ENCODE results near the gene TMEM130. TPM values are rescaled to one million over a fixed set of nuclear protein-coding genes. Genes with fewer than 3 reads are reported as not detected.

The TMEM130 gene
- total RNA-seq, 2 experiments from 2014 or later: not detected

DNA sequence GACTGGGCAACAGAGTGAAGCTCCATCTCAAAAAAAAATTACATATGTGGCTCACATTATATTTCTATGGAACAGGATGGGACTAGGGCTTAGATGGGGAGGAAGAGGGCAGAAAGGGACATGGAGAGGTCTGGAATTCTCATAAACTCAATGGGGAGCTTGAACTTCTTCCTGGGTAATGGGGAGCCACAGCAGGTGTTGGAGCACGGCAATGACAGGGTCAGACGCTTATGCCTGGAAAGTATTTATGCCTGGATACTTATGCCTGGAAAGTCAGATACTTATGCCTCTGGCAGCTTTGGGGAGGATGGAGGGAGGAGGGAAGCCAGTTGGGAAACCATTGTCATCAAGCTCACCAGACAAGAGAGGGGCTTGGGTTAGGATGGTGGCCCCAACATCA, 36.8 kb downstream of the TMEM130 start:
- Mint-ChIP-seq H3K36me3 (ENCODE audit: low read depth) (no peaks in the 10 kb centered on the region), H3K4me1 (no peaks in the 10 kb centered on the region), H3K9me3 (no peaks in the 10 kb centered on the region), H3K27me3 (no peaks in the 10 kb centered on the region), H3K4me3 (no peak overlapping the region), H3K27ac (peak overlapping the region; percentile 33)
- ChIA-PET POLR2A (interaction anchor here (0.7 kb wide), 1 partner anchor 749 kb away, joined by 3 read pairs; no protein-coding TSS in a partner anchor), CTCF (interaction anchor here (1.8 kb wide), 1 partner anchor 9 kb away, joined by 6 read pairs; no protein-coding TSS in a partner anchor)
- no peak for DNase-seq

DNA sequence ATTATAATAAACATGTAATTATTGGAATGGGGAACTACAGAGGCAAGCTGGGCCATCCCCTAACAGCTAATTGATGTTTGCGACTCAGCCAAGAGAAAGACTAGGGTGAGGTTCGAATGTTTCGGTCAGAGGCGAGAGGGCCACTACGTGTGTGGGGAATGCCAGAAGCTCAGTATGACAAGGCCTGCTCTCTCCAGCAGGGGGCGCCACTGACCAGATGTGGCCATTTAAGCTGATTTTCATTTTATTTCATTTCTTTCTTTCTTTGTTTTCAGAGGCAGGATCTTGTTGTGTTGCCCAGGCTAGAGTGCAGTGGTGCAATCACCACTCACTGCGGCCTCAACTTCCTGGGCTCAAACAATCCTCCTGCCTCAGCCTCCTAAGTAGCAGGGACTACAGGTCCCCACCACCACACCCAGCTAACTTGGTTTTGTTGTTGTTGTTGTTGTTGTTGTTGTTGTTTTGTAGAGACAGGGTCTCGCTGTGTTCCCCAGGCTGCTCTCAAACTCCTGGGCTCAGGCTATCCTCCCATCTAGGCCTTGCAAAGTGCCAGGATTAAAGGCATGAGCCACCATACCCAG, 38.1 kb downstream of the TMEM130 start:
- Mint-ChIP-seq H3K4me1 (no peaks in the 10 kb centered on the region), H3K9me3 (no peaks in the 10 kb centered on the region), H3K27me3 (no peaks in the 10 kb centered on the region), H3K4me3 (no peak overlapping the region), H3K36me3 (ENCODE audit: low read depth) (no peaks in the 10 kb centered on the region), H3K27ac (no peak overlapping the region)
- ChIA-PET CTCF (interaction anchor here (0.9 to 1.5 kb wide), 3 partner anchors 10 to 410 kb away, joined by 3 to 4 read pairs (median 3); no protein-coding TSS in a partner anchor), POLR2A (no interaction called here)
- peak; percentile 42 for DNase-seq

GRCh38 chr7:98830972-98831548, 38.8 kb downstream of the TMEM130 start:
- CTCF ChIA-PET: interaction anchor here (0.6 to 1.5 kb wide), 5 partner anchors 9 to 409 kb away, joined by 3 to 4 read pairs (median 3); no protein-coding TSS in a partner anchor
- no peaks in the 10 kb centered on the region for H3K27me3 Mint-ChIP-seq
- no peak overlapping the region for H3K27ac Mint-ChIP-seq
- POLR2A ChIA-PET: no interaction called here
- H3K36me3 Mint-ChIP-seq (ENCODE audit: low read depth): no peaks in the 10 kb centered on the region
- no peak overlapping the region for H3K4me3 Mint-ChIP-seq
- DNase-seq: no peak
- H3K4me1 Mint-ChIP-seq: no peaks in the 10 kb centered on the region
- H3K9me3 Mint-ChIP-seq: no peaks in the 10 kb centered on the region

DNA sequence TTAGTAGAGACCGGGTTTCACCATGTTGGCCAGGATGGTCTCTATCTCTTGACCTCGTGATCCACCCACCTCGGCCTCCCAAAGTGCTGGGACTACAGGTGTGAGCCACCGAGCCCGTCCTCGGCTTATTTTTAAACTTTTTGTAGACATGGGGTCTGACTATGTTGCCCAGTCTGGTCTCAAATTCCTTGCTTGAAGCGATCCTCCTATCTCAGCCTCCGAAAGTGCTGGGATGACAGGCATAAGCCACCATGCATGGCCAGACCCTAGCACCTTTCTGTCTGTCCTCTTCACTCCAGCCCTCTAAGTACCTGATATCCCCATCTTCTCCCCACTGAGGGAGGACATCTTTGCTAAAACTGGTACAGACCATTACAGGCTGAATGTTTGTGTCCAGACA, 41.4 kb downstream of the TMEM130 start:
- no peaks in the 10 kb centered on the region for H3K9me3 Mint-ChIP-seq
- H3K4me1 Mint-ChIP-seq: no peaks in the 10 kb centered on the region
- H3K36me3 Mint-ChIP-seq (ENCODE audit: low read depth): no peaks in the 10 kb centered on the region
- ChIA-PET CTCF (no interaction called here), POLR2A (no interaction called here)
- H3K27me3 Mint-ChIP-seq: no peaks in the 10 kb centered on the region
- no peak overlapping the region for H3K27ac Mint-ChIP-seq
- no peak for DNase-seq
- no peak overlapping the region for H3K4me3 Mint-ChIP-seq

DNA sequence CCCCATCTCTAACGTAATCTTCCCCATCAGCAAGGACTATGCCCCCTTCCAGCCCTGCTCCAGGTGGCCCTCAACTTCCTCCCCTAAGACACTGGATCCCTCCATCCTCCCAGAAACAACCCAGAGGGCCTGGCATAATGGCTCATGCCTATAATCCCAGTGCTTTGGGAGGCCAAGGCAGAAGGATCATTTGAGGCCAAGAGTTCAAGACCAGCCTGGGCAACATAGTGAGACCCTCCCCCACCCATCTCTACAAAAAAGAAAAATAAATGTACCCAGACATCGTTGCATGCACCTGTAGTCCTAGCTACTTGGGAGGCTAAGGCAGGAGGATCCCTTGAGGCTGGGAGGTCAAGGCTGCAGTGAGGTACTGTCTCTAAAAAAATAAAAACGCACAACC, 42.6 kb downstream of the TMEM130 start:
- DNase-seq: no peak
- no peak overlapping the region for H3K27ac Mint-ChIP-seq
- no peaks in the 10 kb centered on the region for H3K9me3 Mint-ChIP-seq
- ChIA-PET POLR2A (no interaction called here), CTCF (no interaction called here)
- H3K4me1 Mint-ChIP-seq: no peaks in the 10 kb centered on the region
- H3K27me3 Mint-ChIP-seq: no peaks in the 10 kb centered on the region
- H3K4me3 Mint-ChIP-seq: no peak overlapping the region
- no peaks in the 10 kb centered on the region for H3K36me3 Mint-ChIP-seq (ENCODE audit: low read depth)

GRCh38 chr7:98826811-98827231, 43.0 kb downstream of the TMEM130 start:
- POLR2A ChIA-PET: no interaction called here
- CTCF ChIA-PET: no interaction called here
- H3K27me3 Mint-ChIP-seq: no peaks in the 10 kb centered on the region
- H3K36me3 Mint-ChIP-seq (ENCODE audit: low read depth): no peaks in the 10 kb centered on the region
- no peak for DNase-seq
- no peaks in the 10 kb centered on the region for H3K4me1 Mint-ChIP-seq
- H3K27ac Mint-ChIP-seq: no peak overlapping the region
- H3K4me3 Mint-ChIP-seq: no peak overlapping the region
- H3K9me3 Mint-ChIP-seq: no peaks in the 10 kb centered on the region

GRCh38 chr7:98826387-98826786, 43.4 kb downstream of the TMEM130 start:
- no peaks in the 10 kb centered on the region for H3K36me3 Mint-ChIP-seq (ENCODE audit: low read depth)
- no peaks in the 10 kb centered on the region for H3K9me3 Mint-ChIP-seq
- CTCF ChIA-PET: no interaction called here
- DNase-seq: no peak
- H3K4me1 Mint-ChIP-seq: no peaks in the 10 kb centered on the region
- H3K27me3 Mint-ChIP-seq: no peaks in the 10 kb centered on the region
- POLR2A ChIA-PET: no interaction called here
- no peak overlapping the region for H3K27ac Mint-ChIP-seq
- no peak overlapping the region for H3K4me3 Mint-ChIP-seq

GRCh38 chr7:98823226-98823625, 46.6 kb downstream of the TMEM130 start:
- no peaks in the 10 kb centered on the region for H3K9me3 Mint-ChIP-seq

GRCh38 chr7:98821348-98821747, 48.5 kb downstream of the TMEM130 start:
- H3K4me3 Mint-ChIP-seq: no peak overlapping the region
- no peaks in the 10 kb centered on the region for H3K27me3 Mint-ChIP-seq
- no peak for DNase-seq
- no peaks in the 10 kb centered on the region for H3K9me3 Mint-ChIP-seq
- no peaks in the 10 kb centered on the region for H3K4me1 Mint-ChIP-seq
- POLR2A ChIA-PET: no interaction called here
- H3K36me3 Mint-ChIP-seq (ENCODE audit: low read depth): no peaks in the 10 kb centered on the region
- CTCF ChIA-PET: interaction anchor here (1.1 kb wide), 1 partner anchor 10 kb away, joined by 3 read pairs; no protein-coding TSS in a partner anchor
- H3K27ac Mint-ChIP-seq: no peak overlapping the region

More at GRCh38 chr7:98823226-98823625, 46.6 kb downstream of the TMEM130 start:
- ChIA-PET POLR2A (no interaction called here), CTCF (no interaction called here)
- no peaks in the 10 kb centered on the region for H3K27me3 Mint-ChIP-seq
- no peaks in the 10 kb centered on the region for H3K4me1 Mint-ChIP-seq
- DNase-seq: no peak
- H3K27ac Mint-ChIP-seq: no peak overlapping the region
- no peak overlapping the region for H3K4me3 Mint-ChIP-seq
- no peaks in the 10 kb centered on the region for H3K36me3 Mint-ChIP-seq (ENCODE audit: low read depth)

DNA sequence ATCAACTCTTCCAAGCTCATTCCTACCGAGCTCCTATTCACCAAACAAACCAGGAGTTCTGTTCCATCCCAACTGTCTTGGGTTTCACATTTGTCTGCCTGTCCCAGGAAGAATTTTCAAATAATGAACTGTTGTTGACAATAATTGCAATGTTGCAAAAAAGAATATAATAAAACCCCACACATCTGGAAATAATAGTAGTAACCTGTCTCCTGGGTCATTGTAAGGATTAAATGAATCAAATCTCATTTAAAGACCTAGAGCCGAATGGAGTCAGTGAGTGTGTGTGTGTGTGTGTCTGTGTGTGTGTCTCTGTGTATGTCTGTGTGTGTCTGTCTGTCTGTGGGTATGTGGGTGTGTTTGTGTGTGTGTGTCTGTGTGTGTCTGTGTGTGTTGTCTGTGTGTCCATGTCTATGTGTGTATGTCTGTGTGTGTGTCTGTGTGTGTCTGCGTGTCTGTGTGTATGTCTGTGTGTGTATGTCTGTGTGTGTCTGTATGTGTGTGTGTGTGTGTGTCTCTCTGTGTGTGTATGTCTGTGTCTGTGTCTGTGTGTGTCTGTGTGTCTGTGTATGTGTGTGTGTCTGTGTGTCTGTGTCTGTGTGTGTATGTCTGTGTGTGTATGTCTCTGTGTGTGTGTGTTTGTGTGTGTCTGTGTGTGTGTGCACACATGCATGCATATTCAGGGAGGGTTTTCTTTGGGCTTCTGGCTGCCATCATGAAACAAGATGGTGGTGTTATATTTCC, 52.7 kb downstream of the TMEM130 start:
- no peaks in the 10 kb centered on the region for H3K4me1 Mint-ChIP-seq
- no peaks in the 10 kb centered on the region for H3K36me3 Mint-ChIP-seq (ENCODE audit: low read depth)
- H3K27me3 Mint-ChIP-seq: no peaks in the 10 kb centered on the region
- no peaks in the 10 kb centered on the region for H3K9me3 Mint-ChIP-seq
- H3K4me3 Mint-ChIP-seq: no peak overlapping the region
- CTCF ChIA-PET: no interaction called here
- no peak for DNase-seq
- POLR2A ChIA-PET: no interaction called here
- no peak overlapping the region for H3K27ac Mint-ChIP-seq

GRCh38 chr7:98816241-98816640, 53.6 kb downstream of the TMEM130 start:
- Mint-ChIP-seq H3K27me3 (no peaks in the 10 kb centered on the region), H3K36me3 (ENCODE audit: low read depth) (no peaks in the 10 kb centered on the region), H3K9me3 (peaks cover under 1% of the 10 kb centered on the region), H3K4me1 (no peaks in the 10 kb centered on the region), H3K27ac (no peak overlapping the region), H3K4me3 (no peak overlapping the region)
- no peak for DNase-seq
- ChIA-PET POLR2A (no interaction called here), CTCF (no interaction called here)

- H3K9me3 Mint-ChIP-seq: peaks cover 8% of the 10 kb centered on the region
- H3K36me3 Mint-ChIP-seq (ENCODE audit: low read depth): no peaks in the 10 kb centered on the region
- no peaks in the 10 kb centered on the region for H3K4me1 Mint-ChIP-seq
- DNase-seq: no peak
- no peaks in the 10 kb centered on the region for H3K27me3 Mint-ChIP-seq
- no peak overlapping the region for H3K27ac Mint-ChIP-seq
- ChIA-PET CTCF (no interaction called here), POLR2A (no interaction called here)
- no peak overlapping the region for H3K4me3 Mint-ChIP-seq
Measured at GRCh38 chr7:98815313-98815712, 54.5 kb downstream of the TMEM130 start.

DNA sequence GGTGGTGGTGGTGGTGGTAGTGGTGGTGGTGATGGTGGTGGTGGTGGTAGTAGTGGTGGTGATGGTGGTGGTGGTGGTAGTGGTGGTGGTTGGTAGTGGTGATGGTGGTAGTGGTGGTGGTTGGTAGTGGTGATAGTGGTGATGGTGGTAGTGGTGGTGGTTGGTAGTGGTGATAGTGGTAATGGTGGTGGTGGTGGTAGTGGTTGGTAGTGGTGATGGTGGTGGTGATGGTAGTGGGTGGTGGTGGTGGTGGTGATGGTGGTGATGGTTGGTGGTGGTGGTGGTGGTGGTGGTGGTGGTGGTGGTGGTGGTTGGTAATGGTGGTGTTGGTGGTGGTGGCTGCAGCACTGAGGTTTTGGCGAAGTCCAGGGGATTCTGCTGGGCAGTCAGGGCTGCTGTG, 58.5 kb downstream of the TMEM130 start:
- CTCF ChIA-PET: interaction anchor here (0.9 kb wide), 1 partner anchor 10 kb away, joined by 3 read pairs; no protein-coding TSS in a partner anchor
- peaks cover 8% of the 10 kb centered on the region for H3K9me3 Mint-ChIP-seq
- H3K36me3 Mint-ChIP-seq (ENCODE audit: low read depth): no peaks in the 10 kb centered on the region
- no peak overlapping the region for H3K4me3 Mint-ChIP-seq
- POLR2A ChIA-PET: no interaction called here
- H3K4me1 Mint-ChIP-seq: no peaks in the 10 kb centered on the region
- DNase-seq: no peak
- H3K27ac Mint-ChIP-seq: no peak overlapping the region
- H3K27me3 Mint-ChIP-seq: no peaks in the 10 kb centered on the region

All from activated CD4-positive, alpha-beta T cell treated with anti-CD3 and anti-CD28 coated beads, Interleukin-2, amount 10 ng/mL, durations not matched to agents 7 days and 5 days (primary cell).